ENCODE results near the gene GRHL1.
"Not testable (repeated sequence)": the region's sequence is repeated elsewhere in the genome, so short reads cannot be mapped to it uniquely, and the experiment has no call there.

The GRHL1 gene

GRCh38 chr2:10012366-10012962, 61.0 kb downstream of the GRHL1 start:
- DNase-seq, result not testable (repeated sequence)

- no peak for DNase-seq
These were observed 61.5 kb downstream of the GRHL1 start for GRCh38 chr2:10012963-10013461.

- DNase-seq, result not testable (repeated sequence)
These were observed 62.3 kb downstream of the GRHL1 start for GRCh38 chr2:10013651-10014417.

- no peak for DNase-seq
These were observed 63.1 kb downstream of the GRHL1 start for GRCh38 chr2:10014418-10015190.

- DNase-seq, result not testable (repeated sequence)
These were observed 64.0 kb downstream of the GRHL1 start for GRCh38 chr2:10015376-10015989.

GRCh38 chr2:10016001-10016801, 64.7 kb downstream of the GRHL1 start:
- DNase-seq, result no peak

GRCh38 chr2:10016802-10017258, 65.3 kb downstream of the GRHL1 start:
- DNase-seq, result no peak

- DNase-seq, result no peak
These were observed 65.9 kb downstream of the GRHL1 start for GRCh38 chr2:10017313-10017941.

- no peak for DNase-seq
These were observed 67.7 kb downstream of the GRHL1 start for GRCh38 chr2:10019174-10019573.

- DNase-seq, result no peak
These were observed 68.3 kb downstream of the GRHL1 start for GRCh38 chr2:10019602-10020400.

- DNase-seq, result no peak
These were observed 70.5 kb downstream of the GRHL1 start for GRCh38 chr2:10022041-10022421.

- DNase-seq, result no peak
These were observed 71.0 kb downstream of the GRHL1 start for GRCh38 chr2:10022445-10022844.

GRCh38 chr2:10022966-10023662, 71.6 kb downstream of the GRHL1 start:
- no peak for DNase-seq

- DNase-seq, result no peak
These were observed 75.6 kb downstream of the GRHL1 start for GRCh38 chr2:10026940-10027569.

- no peak for DNase-seq
These were observed 76.3 kb downstream of the GRHL1 start for GRCh38 chr2:10027660-10028330.

- peak; percentile 5 for DNase-seq
These were observed 77.0 kb downstream of the GRHL1 start for GRCh38 chr2:10028407-10028987.

GRCh38 chr2:10028988-10029874, 77.7 kb downstream of the GRHL1 start:
- peak; percentile 10 for DNase-seq

- no peak for DNase-seq
These were observed 78.4 kb downstream of the GRHL1 start for GRCh38 chr2:10029875-10030223.
